HG03354 (cell line): ENCODE data around the gene SLAMF1.
"Not testable (repeated sequence)": the region's sequence is repeated elsewhere in the genome, so short reads cannot be mapped to it uniquely, and the experiment has no call there.

ENCODE experiments used
- ATAC-seq: cut with Tn5 transposase; IDR thresholded peaks from one replicate; pipeline ENCODE4 v1.9.1; 2021; ENCODE audit warnings: mild to moderate bottlenecking; ENCODE audit not compliant: unreplicated experiment, poor library complexity, severe bottlenecking

SLAMF1 gene

GRCh38 chr1:160641323-160642280 lies 5.2 kb downstream of the SLAMF1 start:
- ATAC-seq = no peak

- ATAC-seq = no peak
Observed at GRCh38 chr1:160640359-160641123, 6.3 kb downstream of the SLAMF1 start.

DNA sequence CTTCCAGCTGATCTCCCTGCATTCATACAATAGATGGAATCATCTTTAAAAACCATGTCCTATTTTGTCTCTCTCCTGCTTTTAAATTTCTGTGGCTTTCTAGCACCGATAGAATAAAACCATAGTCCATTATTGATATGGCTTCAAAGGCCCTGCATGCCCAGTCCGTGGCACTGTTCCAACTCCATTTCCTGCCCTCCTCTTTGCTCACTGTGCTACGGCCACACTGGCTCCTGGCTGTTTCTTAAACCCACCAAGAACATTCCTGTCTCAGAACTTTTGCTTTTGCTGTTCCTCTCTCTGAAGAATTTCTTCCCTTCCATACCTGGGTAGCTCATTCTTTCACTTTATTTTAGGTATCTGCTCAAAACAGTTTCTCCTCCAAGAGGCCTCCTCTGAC lies 7.2 kb downstream of the SLAMF1 start:
- no peak for ATAC-seq

DNA sequence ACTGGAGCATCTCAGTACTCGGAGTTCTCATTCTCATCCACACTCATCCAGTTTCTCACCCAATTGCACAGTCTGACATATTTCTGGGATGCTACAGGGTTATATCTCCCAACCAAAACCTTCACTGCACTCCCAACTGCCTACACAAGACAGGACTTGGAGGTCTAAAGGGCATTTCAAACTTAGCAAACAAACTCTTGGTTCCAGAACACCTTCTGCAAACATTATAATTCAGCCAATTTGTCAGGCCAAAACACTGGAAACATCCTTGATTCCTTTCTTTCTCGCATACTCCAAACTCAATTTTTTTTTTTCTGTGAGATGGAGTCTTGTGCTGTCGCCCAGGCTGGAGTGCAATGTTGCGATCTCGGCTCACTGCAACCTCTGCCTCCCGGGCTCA lies 7.9 kb downstream of the SLAMF1 start:
- ATAC-seq = no peak

GRCh38 chr1:160638540-160638857 lies 8.3 kb downstream of the SLAMF1 start:
- ATAC-seq = no peak

GRCh38 chr1:160637821-160638539 lies 8.9 kb downstream of the SLAMF1 start:
- ATAC-seq = no peak

- ATAC-seq = no peak
Observed at GRCh38 chr1:160637065-160637464, 9.8 kb downstream of the SLAMF1 start.

- ATAC-seq = no peak
Observed at GRCh38 chr1:160636547-160636946, 10.3 kb downstream of the SLAMF1 start.

DNA sequence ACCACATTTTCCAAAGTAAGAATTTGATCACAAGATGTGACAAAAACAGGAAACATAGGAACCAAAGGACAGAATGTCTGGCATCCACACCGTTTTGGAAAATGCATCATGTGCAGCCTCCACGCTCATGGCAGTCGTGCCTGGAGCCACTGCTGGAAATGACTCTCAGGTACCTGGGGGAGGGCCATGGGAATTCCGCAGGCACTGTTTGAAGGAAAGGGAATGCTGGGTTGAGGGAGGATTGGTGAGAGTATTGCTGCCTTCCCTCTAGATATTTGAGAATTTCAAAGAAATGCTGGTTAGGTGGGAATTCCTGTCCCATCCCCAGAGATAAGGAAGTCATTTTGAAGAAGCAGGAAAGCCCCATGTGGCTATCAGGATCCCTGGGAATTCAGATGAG lies 10.8 kb downstream of the SLAMF1 start:
- ATAC-seq = no peak

- no peak for ATAC-seq
Observed at GRCh38 chr1:160634543-160635491, 12.0 kb downstream of the SLAMF1 start.

GRCh38 chr1:160633330-160633903 lies 13.4 kb downstream of the SLAMF1 start:
- ATAC-seq = no peak

GRCh38 chr1:160631983-160632625 lies 14.7 kb downstream of the SLAMF1 start:
- no peak for ATAC-seq

DNA sequence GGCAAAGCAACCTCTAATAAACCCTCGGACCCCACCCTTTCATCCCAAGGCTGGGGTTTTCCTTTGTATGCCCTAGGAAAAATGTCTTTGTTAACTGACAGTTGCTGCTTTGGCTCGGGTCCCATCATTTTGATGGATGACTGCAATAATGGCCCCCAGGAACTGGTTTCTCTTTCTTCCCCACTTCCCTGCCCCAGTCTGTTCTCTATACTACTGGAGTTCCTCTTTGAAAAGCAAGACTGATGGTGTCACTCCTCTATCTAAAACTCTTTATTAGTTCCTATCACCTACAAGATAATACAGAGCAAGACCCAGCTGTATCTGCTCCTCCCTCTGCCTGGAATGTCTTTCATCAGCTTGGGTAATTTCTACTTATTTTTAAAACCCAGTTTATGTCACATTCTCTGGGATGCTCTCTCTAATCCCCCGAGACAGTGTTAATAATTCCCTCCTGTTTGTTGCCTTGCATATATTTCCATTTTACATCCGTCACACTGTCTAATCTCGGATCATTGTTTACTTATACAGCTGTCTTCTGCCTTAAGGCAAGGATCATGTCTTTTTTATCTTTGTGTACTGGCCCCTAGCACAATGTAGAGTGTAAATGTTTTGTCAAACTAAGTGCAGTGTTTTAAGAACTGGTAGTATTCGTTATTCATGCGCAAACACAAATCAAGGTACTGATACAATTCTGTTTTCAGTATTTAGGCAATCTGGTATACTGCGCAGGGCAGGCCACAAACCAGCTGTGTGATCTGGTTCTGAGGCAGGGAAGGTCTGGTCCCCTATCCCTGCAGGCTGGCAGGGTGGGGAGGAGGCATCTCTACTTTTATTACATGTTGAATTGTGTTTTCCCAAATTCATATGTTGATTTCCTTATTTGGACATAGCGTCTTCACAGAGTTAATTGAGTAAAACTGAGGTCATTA lies 16.1 kb downstream of the SLAMF1 start:
- ATAC-seq = no peak

- no peak for ATAC-seq
Observed at GRCh38 chr1:160629286-160630210, 17.3 kb downstream of the SLAMF1 start.

GRCh38 chr1:160628799-160629263 lies 18.0 kb downstream of the SLAMF1 start:
- no peak for ATAC-seq

DNA sequence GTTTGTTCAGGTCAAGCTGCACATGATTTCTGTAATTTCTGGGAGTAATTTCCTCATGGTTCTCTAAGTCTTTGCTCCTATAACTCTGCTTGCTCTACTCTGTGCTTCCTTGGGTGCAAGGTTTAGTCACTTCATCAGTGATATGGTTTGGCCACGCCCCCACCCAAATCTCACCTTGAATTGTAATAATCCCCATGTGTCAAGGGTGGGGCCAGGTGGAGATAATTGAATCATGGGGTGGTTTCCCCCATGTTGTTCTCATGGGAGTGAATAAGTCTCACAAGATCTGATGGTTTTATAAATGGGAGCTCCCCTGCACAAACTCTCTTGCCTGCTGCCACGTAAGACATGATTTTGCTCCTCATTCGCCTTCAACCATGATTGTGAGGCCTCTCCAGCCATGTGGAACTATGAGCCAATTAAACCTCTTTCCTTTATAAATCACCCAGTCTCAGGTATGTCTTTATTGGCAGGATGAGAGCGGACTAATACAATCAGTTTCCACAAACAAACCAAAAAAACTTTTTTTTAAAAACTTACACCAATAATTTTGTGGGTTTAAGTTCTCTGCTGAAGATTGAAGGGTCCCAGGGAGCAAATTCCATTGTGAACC lies 19.1 kb downstream of the SLAMF1 start:
- not testable (repeated sequence) for ATAC-seq
